ENCODE results near the gene DACT3.

GRCh38 chr19:46606681-46607447, 54.1 kb downstream of the DACT3 start:
- TF ChIP-seq CTCF (conservative IDR thresholded peaks at IDR 0.05 in 1 of 2, IDR thresholded peaks at IDR 0.05 in 1 of 2; ENCODE audit: low read depth in 1 of 2, low read length in 2 of 2) (no peak), EZH2 (IDR thresholded peaks at IDR 0.05; ENCODE audit: low read length, missing control alignments) (no peak)
